Neural progenitor cell (in vitro differentiated cells): ENCODE results near the gene CSRNP2. TPM values are rescaled to one million over a fixed set of nuclear protein-coding genes. Genes with fewer than 3 reads are reported as not detected.

Source experiments
- DNase-seq: peaks from one replicate; pipeline ENCODE4 v3.0.0-alpha.2; 2016; ENCODE audit warnings: low spot score
- H2AFZ ChIP-seq: fragments of 200-600 bp; sonication (generic); replicated peaks from 2 replicates; pipeline ENCODE4 v1.6.1; 2016; ENCODE audit warnings: antibody characterized with exemption
- H3F3A ChIP-seq: fragments of 200-600 bp; sonication (generic); 2 replicates; pipeline ENCODE4 v1.6.1; 2016; ENCODE audit warnings: antibody characterized with exemption, low read depth
- H3K27ac ChIP-seq: fragments of 200-600 bp; sonication (generic); 2 replicates; pipeline ENCODE4 v1.5.1; 2016; ENCODE audit warnings: mild to moderate bottlenecking
- H3K27me3 ChIP-seq: fragments of 200-600 bp; sonication (generic); 2 replicates; pipeline ENCODE4 v1.6.1; 2016; ENCODE audit warnings: mild to moderate bottlenecking, moderate library complexity
- H3K36me3 ChIP-seq: fragments of 200-600 bp; sonication (generic); 2 replicates; pipeline ENCODE4 v1.5.1; 2016
- H3K4me1 ChIP-seq: fragments of 200-600 bp; sonication (generic); 2 replicates; pipeline ENCODE4 v1.6.1; 2016; ENCODE audit warnings: mixed run types
- H3K4me2 ChIP-seq: fragments of 200-600 bp; sonication (generic); 2 replicates; pipeline ENCODE4 v1.6.1; 2016
- H3K4me3 ChIP-seq: fragments of 200-600 bp; sonication (generic); 2 replicates; pipeline ENCODE4 v1.5.1; 2016
- H3K79me2 ChIP-seq: fragments of 200-600 bp; sonication (generic); 2 replicates; pipeline ENCODE4 v1.6.1; 2016; ENCODE audit warnings: low read depth
- H3K9ac ChIP-seq: fragments of 200-600 bp; sonication (generic); 2 replicates; pipeline ENCODE4 v1.6.1; 2016
- H3K9me3 ChIP-seq: fragments of 200-600 bp; sonication (generic); 2 replicates; pipeline ENCODE4 v1.5.1; 2016; ENCODE audit warnings: low read depth
- H4K20me1 ChIP-seq: fragments of 200-600 bp; sonication (generic); 2 replicates; pipeline ENCODE4 v1.6.1; 2016; ENCODE audit warnings: low read depth
- H3K27ac Mint-ChIP-seq: 3 replicates; pipeline ENCODE4 v1.8.0; 2021; ENCODE audit warnings: mixed read lengths
- H3K27me3 Mint-ChIP-seq: 2 replicates; pipeline ENCODE4 v1.8.0; 2022; ENCODE audit warnings: low read depth, mild to moderate bottlenecking, inconsistent platforms, moderate library complexity, mixed read lengths; ENCODE audit not compliant: insufficient read depth
- H3K36me3 Mint-ChIP-seq: 3 replicates; pipeline ENCODE4 v1.8.0; 2021; ENCODE audit warnings: mixed read lengths
- H3K4me1 Mint-ChIP-seq: 3 replicates; pipeline ENCODE4 v1.8.0; 2021; ENCODE audit warnings: mixed read lengths
- H3K4me3 Mint-ChIP-seq: 3 replicates; pipeline ENCODE4 v1.8.0; 2021; ENCODE audit warnings: mild to moderate bottlenecking, moderate library complexity, mixed read lengths
- H3K9me3 Mint-ChIP-seq: 3 replicates; pipeline ENCODE4 v1.8.0; 2020; ENCODE audit warnings: mixed read lengths
- CTCF ChIP-seq: fragments of 200-600 bp; sonication (generic); IDR thresholded peaks from 2 replicates; pipeline ENCODE4 v1.5.1; 2017; ENCODE audit warnings: antibody characterized with exemption, mild to moderate bottlenecking
- EZH2 ChIP-seq: fragments of 200-600 bp; sonication (generic); IDR thresholded peaks from 2 replicates; pipeline ENCODE4 v1.6.1; 2017; ENCODE audit warnings: antibody characterized with exemption, mild to moderate bottlenecking, moderate library complexity
- EZH2phosphoT487 ChIP-seq: fragments of 200-600 bp; sonication (generic); IDR thresholded peaks from 2 replicates; pipeline ENCODE4 v1.6.1; 2017; ENCODE audit warnings: antibody characterized with exemption
- total RNA-seq: library from RNA; depleted of rRNA; stranded (reverse); fragments of >200 nt; gene quantifications from 2 replicates; pipeline ENCODE4 v1.2.3, GENCODE V29; 2015; ENCODE audit warnings: low replicate concordance

The CSRNP2 gene
- total RNA-seq, 1 donor from 2014 or later = 28.6 TPM

- no peaks in the 10 kb centered on the region for H3K36me3 Mint-ChIP-seq
- no peaks in the 10 kb centered on the region for H3K9me3 Mint-ChIP-seq
- H3K27ac Mint-ChIP-seq = no peak overlapping the region
- Histone ChIP-seq H3K9ac (no peak overlapping the region), H3K79me2 (no peaks in the 10 kb centered on the region), H3K4me3 (no peak overlapping the region), H3K27ac (no peak overlapping the region), H3K9me3 (no peaks in the 10 kb centered on the region), H2AFZ (peak overlapping the region; percentile 20), H3K36me3 (no peaks in the 10 kb centered on the region), H3K27me3 (no peaks in the 10 kb centered on the region), H3K4me2 (no peak overlapping the region), H4K20me1 (no peaks in the 10 kb centered on the region), H3F3A (peaks cover 3% of the 10 kb centered on the region), H3K4me1 (peaks cover 3% of the 10 kb centered on the region)
- no peak for TF ChIP-seq EZH2
- TF ChIP-seq CTCF = no peak
- TF ChIP-seq EZH2phosphoT487 = no peak
- H3K4me1 Mint-ChIP-seq = peaks cover 19% of the 10 kb centered on the region
- peaks cover 4% of the 10 kb centered on the region for H3K27me3 Mint-ChIP-seq
- no peak overlapping the region for H3K4me3 Mint-ChIP-seq
- no peak for DNase-seq
Measured at GRCh38 chr12:51033048-51033447, 50.3 kb downstream of the CSRNP2 start.

GRCh38 chr12:51028813-51029150 is 54.6 kb downstream of the CSRNP2 start:
- Mint-ChIP-seq H3K4me1 (peaks cover 41% of the 10 kb centered on the region), H3K4me3 (no peak overlapping the region), H3K27me3 (peaks cover 6% of the 10 kb centered on the region), H3K36me3 (no peaks in the 10 kb centered on the region), H3K27ac (no peak overlapping the region), H3K9me3 (no peaks in the 10 kb centered on the region)
- Histone ChIP-seq H4K20me1 (no peaks in the 10 kb centered on the region), H3K36me3 (no peaks in the 10 kb centered on the region), H3K4me2 (no peak overlapping the region), H3K4me3 (no peak overlapping the region), H3K27ac (no peak overlapping the region), H3K79me2 (peaks cover 17% of the 10 kb centered on the region), H2AFZ (no peak overlapping the region), H3K4me1 (peaks cover 23% of the 10 kb centered on the region), H3K9me3 (no peaks in the 10 kb centered on the region), H3F3A (peaks cover 36% of the 10 kb centered on the region), H3K27me3 (no peaks in the 10 kb centered on the region), H3K9ac (no peak overlapping the region)
- TF ChIP-seq CTCF = no peak
- TF ChIP-seq EZH2 = no peak
- TF ChIP-seq EZH2phosphoT487 = no peak
- no peak for DNase-seq

GRCh38 chr12:51028126-51028812 is 55.1 kb downstream of the CSRNP2 start:
- DNase-seq = peak; percentile 69
- Histone ChIP-seq H2AFZ (no peak overlapping the region), H3K9me3 (no peaks in the 10 kb centered on the region), H3F3A (peaks cover 36% of the 10 kb centered on the region), H4K20me1 (no peaks in the 10 kb centered on the region), H3K4me2 (no peak overlapping the region), H3K27me3 (no peaks in the 10 kb centered on the region), H3K79me2 (peaks cover 22% of the 10 kb centered on the region), H3K27ac (no peak overlapping the region), H3K36me3 (no peaks in the 10 kb centered on the region), H3K4me1 (peaks cover 25% of the 10 kb centered on the region), H3K4me3 (no peak overlapping the region), H3K9ac (no peak overlapping the region)
- H3K4me1 Mint-ChIP-seq = peaks cover 39% of the 10 kb centered on the region
- H3K27me3 Mint-ChIP-seq = peaks cover 5% of the 10 kb centered on the region
- H3K9me3 Mint-ChIP-seq = no peaks in the 10 kb centered on the region
- H3K36me3 Mint-ChIP-seq = no peaks in the 10 kb centered on the region
- no peak overlapping the region for H3K27ac Mint-ChIP-seq
- peak overlapping the region; percentile 68 for H3K4me3 Mint-ChIP-seq
- TF ChIP-seq CTCF (peak; percentile 53), EZH2 (no peak)
